Stimulated activated CD8-positive, alpha-beta memory T cell treated with anti-CD3 and anti-CD28 coated beads, Interleukin-2, amount 100 ng/mL, for 48 hours (primary cell): ENCODE measurements around the gene TRIM67.

Experiments
- DNase-seq, 2 donors: peaks; one replicate each; pipeline ENCODE4 v3.0.0-alpha.2; 2020; ENCODE audit warnings: low read depth in 2 of 2

TRIM67 gene

DNA sequence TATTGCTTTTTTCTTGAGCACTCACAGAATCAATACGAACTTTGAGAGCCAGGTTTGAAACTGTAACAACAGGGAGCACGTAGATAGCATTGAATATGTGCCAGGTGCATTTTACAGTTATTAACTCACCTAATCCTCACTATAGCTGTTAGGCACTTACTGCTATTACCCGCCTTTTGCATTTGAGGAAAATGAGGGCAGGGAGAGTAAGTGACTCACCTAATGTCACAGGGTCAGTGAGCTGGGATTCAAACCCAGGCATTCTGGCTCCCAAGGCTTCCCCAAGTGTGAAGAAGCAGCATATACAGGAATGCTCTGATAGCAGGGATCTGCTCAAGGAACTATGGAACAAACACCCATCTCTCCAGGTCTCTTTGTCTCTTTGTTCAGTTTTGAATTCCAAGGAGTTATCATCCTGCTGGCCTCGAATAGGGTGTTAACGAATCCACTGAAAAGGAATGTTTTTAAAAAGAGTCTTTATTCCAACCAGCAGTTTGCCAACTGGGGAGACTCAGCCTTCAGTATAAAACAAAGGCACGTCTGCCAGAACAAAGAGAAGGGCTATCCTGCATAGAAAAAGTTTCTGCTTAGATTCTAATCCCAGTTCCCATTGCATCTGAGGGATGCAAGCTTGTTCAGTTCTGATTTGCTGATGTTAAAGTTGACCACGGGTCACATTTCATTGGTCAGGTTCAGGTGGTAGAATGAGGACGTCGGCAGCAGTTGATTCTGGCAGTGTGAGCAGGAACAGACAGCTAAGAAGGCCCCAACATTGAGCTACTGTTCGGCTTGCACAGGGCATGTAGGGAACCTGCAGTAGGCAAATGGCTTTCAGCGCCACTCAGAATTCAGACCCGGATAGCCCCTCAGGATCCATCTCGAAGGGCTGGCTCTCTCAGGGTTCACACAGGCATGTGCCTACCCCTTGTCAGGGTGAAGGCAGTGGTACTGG, 22.1 kb downstream of the TRIM67 start:
- no peak for DNase-seq

DNA sequence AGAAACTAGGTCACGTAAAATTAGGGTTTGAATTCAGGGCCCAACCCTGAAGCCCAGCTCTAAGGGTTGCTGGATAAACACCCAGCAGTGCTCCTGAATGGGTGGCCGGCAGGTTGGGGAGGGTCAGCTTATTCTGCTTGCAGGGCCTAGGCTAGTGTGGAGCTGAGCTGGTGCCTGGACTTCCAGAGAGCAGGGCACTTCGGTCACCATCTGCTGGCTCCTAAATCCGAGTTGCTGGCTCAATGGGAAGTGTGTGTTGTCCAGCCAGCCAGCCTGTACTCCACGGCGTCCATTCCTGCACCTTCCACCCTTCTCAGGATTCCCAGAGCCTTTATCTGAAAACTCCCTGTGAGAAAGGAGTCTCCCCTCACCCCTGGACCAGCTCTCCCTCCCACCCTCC, 23.0 kb downstream of the TRIM67 start:
- no peak for DNase-seq

DNA sequence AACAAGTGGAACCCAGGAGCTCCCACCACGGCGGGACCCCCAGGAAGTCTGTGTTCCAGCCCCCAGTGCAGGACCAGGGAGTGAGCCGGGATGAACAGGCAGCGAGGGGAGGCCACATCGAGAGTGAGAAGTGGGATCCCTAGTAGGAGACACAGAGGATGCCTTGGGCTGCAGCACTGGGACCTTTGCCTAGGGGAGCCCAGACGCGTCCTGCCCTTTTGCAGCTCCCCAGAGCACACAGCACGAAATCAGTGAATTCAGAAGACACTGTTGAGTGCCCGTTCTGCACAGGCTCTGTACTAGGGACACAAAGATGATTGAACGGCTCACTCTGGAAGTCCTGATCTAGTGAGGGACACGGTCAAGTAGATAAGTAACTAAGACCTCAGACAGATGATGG, 23.5 kb downstream of the TRIM67 start:
- DNase-seq = no peak

DNA sequence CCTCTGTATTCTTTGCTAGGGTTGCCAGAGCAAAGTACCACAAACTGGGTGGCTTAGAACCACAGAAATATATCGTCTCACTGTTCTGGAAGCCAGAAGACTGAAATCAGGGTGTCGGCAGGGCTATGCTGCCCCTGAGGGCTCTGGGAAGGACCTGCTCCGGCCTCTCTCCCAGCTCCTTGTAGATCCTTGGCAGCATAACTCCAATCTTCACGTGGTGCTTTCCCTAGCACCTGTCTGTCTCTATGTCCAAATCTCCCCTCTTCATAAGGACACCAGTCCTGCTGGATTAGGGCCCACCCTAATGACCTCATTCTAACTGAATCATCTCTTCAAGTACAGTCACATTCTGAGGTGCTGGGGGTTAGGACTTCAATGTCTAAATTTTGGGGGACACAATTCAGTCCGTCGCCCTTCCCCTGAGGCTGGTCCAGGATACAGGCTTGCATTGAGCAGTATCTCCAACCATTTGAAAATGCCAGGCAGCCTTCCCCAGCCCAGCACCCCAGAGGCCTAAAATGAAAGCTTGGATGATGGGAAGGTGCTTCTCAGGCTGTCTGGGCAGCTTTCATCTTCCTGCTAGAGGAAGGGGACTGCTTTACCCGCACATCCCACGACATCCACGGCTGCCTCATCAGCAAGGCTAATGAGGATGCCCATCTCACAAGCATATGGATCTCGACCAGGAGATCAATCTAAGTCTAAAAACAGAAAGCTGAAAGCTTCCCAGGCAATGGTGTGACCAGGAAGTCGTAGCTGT, 24.7 kb downstream of the TRIM67 start:
- no peak for DNase-seq

DNA sequence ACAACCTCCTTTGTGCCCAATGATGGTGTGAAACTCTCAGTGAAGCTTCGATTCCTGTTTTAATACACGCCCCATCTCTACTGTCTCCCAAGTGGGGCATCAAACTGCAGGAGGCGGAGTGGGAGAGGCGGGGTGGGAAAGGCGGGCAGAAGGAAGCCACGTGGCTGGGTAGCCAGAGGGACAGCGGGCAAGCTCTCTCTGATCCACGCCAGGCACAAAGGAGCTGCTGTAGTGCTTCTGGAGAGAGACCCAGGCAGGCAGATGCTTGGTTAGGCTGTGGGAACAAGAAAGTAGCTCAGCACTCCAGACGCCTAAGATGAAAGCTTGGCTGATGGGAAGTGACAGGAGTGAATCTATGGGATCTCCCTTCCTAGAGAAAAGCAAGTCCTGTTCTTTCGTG, 25.7 kb downstream of the TRIM67 start:
- no peak for DNase-seq

DNA sequence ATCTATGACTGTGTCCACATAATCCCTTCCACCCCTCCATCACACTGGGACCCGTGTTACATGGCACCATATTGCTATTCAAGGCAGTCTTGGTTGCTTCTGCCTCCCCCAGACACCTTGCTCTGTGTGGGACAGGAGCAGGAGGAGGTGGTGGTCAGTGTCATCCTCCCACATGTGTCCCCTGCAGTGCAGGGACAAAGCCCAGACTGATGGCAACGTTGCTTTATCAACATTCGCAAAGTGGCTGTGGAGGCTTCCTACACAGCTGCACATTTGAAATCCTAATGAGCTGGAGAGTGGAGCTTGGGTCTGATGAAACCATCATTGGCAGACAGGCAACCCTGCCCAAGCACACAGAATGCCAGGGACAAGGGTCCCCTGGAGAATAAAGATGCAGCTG, 26.2 kb downstream of the TRIM67 start:
- no peak for DNase-seq

DNA sequence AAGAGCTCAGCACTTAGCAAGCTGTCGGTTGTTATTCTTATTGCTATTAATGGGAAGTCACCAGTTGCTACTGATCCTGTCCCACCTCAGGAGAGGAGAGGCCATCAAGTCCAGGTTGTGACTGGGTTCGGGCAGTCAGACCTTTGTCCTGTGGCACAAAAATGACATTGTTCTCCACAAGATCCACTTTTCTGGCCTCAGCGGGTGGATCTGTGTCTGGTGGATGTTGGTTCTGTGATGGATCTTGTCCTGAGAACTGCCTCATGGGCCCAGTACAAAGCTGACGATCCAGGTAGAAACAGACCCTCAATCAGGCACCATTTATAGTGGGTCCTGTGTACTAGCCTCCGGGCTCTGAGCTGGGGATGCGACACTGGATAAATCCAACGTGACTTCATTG, 26.9 kb downstream of the TRIM67 start:
- DNase-seq = no peak

DNA sequence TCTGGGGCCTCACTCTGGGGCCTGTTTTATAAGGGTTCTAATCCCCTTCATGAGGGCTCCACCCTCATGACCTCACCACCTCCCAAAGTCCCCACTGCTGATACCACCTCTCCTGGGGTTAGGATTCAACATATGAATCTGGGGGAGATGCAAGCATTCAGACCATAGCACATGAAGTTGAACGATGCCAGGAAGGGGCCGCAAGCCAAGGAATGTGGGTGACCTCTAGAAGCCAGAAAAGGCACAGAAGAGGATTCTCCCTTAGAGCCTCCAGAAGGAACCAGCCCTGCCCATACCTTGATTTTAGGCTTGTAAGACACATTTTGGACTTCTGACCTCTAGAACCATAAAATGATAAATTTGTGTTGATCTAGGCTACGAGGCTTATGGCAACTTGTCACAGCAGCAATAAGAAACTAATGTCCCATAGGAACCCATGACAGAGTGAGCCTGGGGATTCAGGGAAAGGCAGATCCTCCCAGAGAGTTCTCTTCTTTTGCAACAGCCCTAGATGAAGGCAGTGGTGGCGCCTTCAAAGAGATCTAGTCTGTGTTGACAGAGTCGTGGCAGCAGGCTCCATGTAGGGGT, 27.9 kb downstream of the TRIM67 start:
- no peak for DNase-seq

DNA sequence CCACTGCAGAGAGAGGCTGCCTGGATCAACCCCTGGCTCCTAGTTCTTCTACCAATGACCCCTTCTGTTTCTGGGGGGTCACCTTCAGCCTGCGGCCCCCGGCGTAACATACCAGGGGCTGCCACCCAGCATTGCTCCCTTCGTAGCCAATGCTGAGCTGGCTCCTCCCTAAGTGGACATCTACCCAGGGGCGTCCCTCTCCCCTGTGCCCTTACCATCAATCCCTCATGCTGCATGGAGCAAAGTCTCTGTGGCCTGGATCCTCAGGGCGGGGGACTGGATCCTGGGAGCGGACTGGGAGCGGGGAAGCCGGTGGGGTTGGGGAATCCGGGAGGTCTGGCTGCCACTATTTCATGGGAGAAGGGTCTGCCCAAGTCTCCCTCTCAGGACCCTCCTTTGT, 28.6 kb downstream of the TRIM67 start:
- no peak for DNase-seq

DNA sequence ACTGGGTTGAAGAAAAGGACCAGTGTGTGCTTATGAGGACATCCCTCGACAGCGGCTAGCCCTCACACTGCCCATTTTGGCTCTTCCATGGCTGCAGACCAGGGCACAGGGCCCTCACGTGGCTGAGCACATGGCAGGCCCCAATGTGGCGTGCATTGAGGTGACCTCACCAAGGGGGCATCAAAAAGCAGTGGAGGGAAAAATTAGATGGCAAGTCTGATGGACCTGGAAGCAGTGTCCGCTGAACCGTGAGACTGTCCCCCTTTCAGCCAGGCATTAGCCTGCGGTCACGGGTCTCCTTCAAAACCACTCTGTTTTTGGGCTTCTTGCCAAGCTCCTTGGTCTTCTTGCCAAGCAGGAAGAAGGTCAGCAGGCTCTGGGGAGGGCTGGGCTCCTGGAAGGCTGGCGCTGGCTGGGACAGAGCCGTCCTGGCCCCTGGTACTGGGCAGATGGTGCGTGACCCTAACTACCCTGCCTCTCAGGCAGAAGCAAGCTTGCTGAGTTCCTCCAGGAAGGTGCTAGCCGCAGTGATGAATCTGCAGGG, 30.8 kb downstream of the TRIM67 start:
- no peak for DNase-seq

DNA sequence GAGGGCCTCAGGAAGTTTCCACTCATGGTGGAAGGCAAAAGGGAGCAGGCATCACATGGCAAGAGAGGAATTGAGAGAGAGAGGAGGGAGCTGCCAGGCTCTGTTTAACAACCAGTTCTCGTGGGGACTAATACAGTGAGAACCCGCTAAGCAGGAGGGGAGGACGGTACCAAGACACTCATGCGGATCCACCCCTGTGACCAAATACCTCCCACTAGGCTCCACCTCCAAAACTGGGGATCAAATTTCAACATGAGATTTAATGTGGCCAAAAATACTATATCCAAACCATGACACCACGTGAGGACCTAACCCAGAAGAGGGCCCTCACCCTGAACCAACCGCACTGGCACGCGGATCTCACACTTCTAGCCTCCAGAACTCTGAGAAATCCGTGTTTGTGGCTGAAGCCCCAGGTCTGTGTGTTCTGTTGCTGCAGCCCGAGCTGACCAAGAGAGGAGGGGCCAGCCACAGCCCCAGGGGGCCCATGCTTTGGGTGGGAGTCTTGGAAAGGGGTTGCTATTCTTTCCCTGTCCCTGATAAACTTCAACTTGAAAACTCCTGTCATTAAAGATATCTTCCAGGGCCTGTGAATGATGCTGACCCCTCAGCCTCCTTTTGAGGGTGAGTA, 32.0 kb downstream of the TRIM67 start:
- DNase-seq = no peak

DNA sequence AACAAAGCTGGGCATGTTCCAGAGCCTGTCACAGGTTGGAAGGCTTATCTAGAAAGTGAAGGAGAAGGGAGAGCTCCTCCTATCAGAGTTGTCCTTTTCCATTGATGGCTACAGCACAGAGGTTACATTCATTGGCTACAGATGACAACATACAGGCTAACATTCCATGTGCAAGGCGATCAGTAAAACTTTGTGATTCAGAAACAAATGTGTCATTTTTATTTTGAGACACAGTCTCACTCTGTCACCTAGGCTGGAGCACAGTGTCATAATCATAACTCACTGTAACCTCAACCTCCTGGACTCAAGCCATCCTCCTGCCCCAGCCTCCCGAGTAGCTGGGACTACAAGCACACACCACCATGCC, 32.6 kb downstream of the TRIM67 start:
- no peak for DNase-seq

DNA sequence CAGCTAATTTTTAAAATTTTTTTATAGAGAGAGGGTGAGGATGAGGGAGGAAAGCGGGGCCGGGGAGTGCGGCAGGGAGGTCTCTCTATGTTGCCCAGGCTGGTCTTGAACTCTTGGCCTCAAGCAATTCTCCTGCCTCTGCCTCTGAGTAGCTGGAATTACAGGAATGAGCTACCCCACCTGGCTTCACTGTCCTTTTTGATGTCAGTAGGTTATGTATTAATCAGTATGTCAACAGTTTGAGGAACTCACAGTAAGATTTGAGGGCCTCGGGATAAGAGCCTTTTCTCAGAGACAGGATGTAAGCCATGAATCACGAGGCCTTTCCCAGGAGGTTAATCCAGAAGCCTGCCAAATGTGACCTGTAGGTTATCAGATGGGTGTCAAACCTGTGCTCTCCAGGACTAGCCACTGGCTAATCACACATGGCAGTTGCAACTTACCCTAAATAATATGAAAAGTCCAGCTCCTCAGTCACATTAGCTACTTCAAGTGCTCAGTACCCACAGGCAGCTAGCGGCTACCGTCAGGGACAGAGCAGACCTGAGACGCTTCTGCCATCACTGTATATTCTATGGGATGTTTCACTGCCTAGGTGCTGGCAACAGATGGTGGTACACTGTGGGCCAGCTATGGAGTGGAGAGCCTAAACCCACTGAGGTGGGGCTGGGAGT, 33.1 kb downstream of the TRIM67 start:
- DNase-seq = no peak

DNA sequence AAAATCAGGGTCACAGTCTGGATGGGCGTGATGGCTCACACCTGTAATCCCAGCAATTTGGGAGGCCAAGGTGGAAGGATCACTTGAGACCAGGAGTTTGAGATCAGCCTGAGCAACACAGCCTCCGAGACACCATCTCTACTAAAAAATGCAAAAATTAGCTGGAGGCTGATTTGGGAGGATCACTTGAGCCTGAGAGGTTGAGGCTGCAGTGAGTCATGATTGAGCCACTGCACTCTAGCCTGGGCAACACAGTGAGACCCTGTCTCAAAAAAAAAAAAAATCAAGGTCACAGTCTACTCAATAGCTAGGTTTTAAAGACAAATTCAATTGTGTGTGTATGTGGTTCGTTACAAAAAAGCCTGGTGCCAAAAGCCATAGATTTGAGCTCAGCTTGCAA, 34.4 kb downstream of the TRIM67 start:
- DNase-seq = no peak

DNA sequence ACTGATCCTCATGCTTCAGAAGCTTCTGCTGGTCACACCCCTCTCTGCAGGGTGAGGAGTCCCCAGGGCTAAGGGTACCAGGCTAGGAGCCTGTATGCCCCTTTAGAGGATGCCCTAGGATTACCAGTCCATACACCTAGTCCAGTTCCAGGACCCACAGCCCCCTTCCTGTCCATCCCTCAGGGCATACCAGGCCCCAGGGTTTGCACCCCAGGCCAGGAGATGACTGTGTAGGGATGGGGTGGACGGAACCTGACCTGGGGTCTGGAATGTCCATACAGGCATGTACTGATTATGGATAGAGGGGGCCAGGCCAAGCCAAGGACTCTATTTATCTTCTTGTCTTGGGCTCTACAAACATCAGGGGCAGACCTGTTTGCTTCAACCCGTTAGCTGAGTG, 34.9 kb downstream of the TRIM67 start:
- no peak for DNase-seq

DNA sequence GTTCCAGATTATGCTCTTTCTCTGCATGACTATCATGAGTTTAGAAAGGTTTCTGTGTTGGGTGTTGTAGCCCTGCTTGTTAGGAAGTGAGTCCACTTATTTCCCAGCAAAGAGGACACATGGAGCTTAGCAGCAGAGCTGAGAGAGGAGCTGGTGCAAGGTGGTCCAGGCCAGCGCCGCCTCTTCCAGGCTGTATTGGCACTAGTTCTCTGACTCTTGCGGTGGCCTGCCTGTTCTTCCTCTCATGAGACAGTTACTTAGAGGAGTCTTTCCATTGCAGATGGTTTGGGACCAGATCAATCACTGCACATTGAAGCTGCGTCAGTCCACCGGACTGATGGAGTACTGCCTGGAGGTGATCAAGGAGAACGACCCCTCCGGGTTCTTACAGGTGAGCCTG, 38.0 kb downstream of the TRIM67 start:
- no peak for DNase-seq

DNA sequence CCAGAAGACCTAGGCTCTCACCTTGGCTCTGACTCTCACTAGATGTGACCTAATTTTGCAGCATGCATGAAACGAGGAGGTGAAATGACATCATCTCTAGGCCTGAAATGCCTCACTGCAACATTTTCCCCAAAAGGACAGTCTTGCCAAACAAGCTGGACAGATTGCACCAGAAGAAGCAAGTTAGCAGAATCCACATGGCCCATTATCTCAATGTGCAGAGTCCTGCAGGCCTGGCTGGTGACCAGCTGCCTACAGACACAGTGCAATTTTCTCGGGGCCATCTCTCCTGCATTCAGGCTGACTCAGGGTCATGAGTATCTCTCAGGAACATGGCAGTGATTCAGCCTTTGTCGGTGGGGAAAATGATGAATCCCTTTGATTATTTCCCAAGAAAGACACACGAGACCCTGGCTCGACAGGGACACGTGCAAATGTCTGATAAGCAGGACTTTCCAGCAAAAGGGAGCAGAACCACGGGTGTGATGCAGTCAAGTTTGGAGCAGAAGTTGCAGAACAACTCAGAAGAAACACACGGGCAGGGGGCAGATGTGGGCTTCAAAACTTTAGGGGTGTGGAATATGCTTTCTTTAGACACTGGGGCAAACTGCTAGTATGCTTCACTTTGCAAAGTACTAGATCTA, 38.7 kb downstream of the TRIM67 start:
- no peak for DNase-seq

DNA sequence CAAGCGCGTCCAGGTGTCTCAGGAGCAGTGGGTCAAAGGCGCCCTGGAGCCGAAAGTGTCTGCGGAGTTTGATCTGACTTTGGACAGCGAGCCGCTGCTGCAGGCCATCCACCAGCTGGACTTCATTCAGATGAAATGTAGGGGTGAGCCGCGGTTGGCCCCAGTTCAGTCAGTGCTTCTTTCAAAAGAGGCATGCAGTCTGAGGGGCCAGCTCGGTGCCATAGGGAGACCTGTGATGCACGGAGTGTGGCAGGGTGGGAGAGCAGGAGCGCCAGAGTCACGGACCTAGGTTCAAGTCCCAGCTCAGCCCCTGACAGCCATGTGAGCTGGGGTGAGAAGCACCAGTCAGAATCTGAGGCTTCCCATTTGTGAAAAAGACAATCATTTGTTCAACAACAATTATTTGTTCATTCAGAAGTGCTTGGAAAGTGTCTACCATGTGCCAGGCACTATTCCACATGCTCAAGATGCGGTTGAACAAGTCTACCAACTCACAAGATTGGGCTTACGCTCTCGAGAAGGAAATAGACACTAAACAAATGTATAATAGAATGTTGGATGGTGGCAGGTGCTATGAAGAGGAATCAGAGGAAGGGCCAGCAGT, 39.6 kb downstream of the TRIM67 start:
- no peak for DNase-seq

DNA sequence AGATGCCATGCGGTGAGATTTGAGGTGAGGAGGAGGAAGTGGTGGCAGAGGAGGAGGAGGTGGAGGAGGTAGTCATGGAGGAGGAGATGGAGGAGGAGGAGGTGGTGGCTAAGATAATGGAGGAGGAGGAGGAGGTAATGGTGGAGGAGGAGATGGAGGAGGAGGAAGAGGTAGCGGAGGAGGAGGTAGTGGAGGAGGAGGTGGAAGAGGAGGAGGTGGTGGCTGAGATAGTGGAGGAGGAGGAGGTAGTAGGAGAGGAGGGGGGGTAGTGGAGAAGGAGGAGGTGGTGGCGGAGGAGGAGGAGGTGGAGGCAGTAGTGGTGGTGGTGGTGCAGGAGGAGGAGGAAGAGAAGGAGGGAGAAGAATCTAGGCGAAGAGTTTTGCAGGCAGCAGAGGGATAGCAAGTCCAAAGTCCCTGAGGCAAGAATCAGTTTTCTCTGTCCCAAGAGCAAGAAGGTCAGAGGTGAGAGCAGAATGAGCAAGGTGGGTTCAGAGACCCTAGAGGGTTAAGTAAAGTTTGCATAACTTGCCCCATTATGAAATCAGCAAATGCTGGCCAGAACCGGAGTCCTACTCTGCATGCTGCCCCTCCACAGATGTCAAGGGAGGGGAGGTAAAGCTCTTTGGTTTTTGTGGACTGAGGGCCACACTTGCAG, 40.2 kb downstream of the TRIM67 start:
- DNase-seq = no peak
